Astrocyte (in vitro differentiated cells and primary cell): Measurements from ENCODE around the gene EPS8. TPM values are rescaled to one million over a fixed set of nuclear protein-coding genes. Genes with fewer than 3 reads are reported as not detected.

Experiments used
- DNase-seq: peaks from one replicate; pipeline ENCODE4 v3.0.0-alpha.2; 2010; ENCODE audit warnings: low read depth
- FAIRE-seq: peaks from 2 replicates; lab custom pipeline; 2011; peaks lifted over from hg19 to GRCh38; lab: Jason Lieb, UNC
- H2AFZ ChIP-seq: 2 replicates; pipeline ENCODE4 v1.6.0; 2012; ENCODE audit warnings: low read depth, low read length, inconsistent platforms
- H3K27ac ChIP-seq: 2 replicates; pipeline ENCODE4 v1.5.1; 2011; ENCODE audit warnings: low read depth, low read length, inconsistent platforms
- H3K27me3 ChIP-seq: 2 replicates; pipeline ENCODE4 v1.6.0; 2011; ENCODE audit warnings: low read length, inconsistent platforms; ENCODE audit not compliant: insufficient read depth
- H3K36me3 ChIP-seq: 2 replicates; pipeline ENCODE4 v1.5.1; 2011; ENCODE audit warnings: low read length, inconsistent platforms; ENCODE audit not compliant: insufficient read depth
- H3K4me1 ChIP-seq: 2 replicates; pipeline ENCODE4 v1.5.1; 2011; ENCODE audit warnings: low read length, inconsistent platforms; ENCODE audit not compliant: insufficient read depth
- H3K4me2 ChIP-seq: 2 replicates; pipeline ENCODE4 v1.6.0; 2012; ENCODE audit warnings: low read length, inconsistent platforms
- H3K4me3 ChIP-seq: 2 replicates; pipeline ENCODE4 v1.5.1; 2011; ENCODE audit warnings: low read depth, mild to moderate bottlenecking, low read length, inconsistent platforms; ENCODE audit not compliant: insufficient read depth
- H3K79me2 ChIP-seq: 2 replicates; pipeline ENCODE4 v1.6.0; 2012; ENCODE audit warnings: mild to moderate bottlenecking, low read length, inconsistent platforms; ENCODE audit not compliant: insufficient read depth
- H3K9ac ChIP-seq: 2 replicates; pipeline ENCODE4 v1.6.0; 2012; ENCODE audit warnings: mild to moderate bottlenecking, low read length, inconsistent platforms
- H3K9me3 ChIP-seq: 2 replicates; pipeline ENCODE4 v1.5.1; 2012; ENCODE audit warnings: low read depth, mild to moderate bottlenecking, low read length, inconsistent platforms; ENCODE audit not compliant: insufficient read depth
- H4K20me1 ChIP-seq: 2 replicates; pipeline ENCODE4 v1.6.0; 2012; ENCODE audit warnings: low read length, inconsistent platforms; ENCODE audit not compliant: insufficient read depth
- H3K27ac Mint-ChIP-seq: one replicate; pipeline ENCODE4 v1.8.0; 2021; ENCODE audit warnings: mild to moderate bottlenecking, mixed read lengths; ENCODE audit not compliant: unreplicated experiment
- H3K27me3 Mint-ChIP-seq: one replicate; pipeline ENCODE4 v1.8.0; 2021; ENCODE audit warnings: low read depth, mixed read lengths; ENCODE audit not compliant: unreplicated experiment
- H3K36me3 Mint-ChIP-seq: one replicate; pipeline ENCODE4 v1.8.0; 2021; ENCODE audit warnings: low read depth, mixed read lengths; ENCODE audit not compliant: unreplicated experiment
- H3K4me1 Mint-ChIP-seq: one replicate; pipeline ENCODE4 v1.8.0; 2021; ENCODE audit warnings: low read depth, mixed read lengths; ENCODE audit not compliant: unreplicated experiment
- H3K4me3 Mint-ChIP-seq: one replicate; pipeline ENCODE4 v1.8.0; 2021; ENCODE audit warnings: mild to moderate bottlenecking, moderate library complexity, mixed read lengths; ENCODE audit not compliant: unreplicated experiment
- H3K9me3 Mint-ChIP-seq: one replicate; pipeline ENCODE4 v1.8.0; 2021; ENCODE audit warnings: mild to moderate bottlenecking, mixed read lengths; ENCODE audit not compliant: unreplicated experiment
- CTCF ChIP-seq: IDR thresholded peaks from 2 replicates; pipeline ENCODE4 v1.5.1; 2011; ENCODE audit warnings: low read depth, mild to moderate bottlenecking, inconsistent platforms, low read length, moderate library complexity; ENCODE audit not compliant: insufficient read depth
- EZH2 ChIP-seq: IDR thresholded peaks from 2 replicates; pipeline ENCODE4 v1.6.1; 2012; ENCODE audit warnings: mild to moderate bottlenecking, low read length, inconsistent platforms; ENCODE audit not compliant: insufficient read depth
- total RNA-seq: library from RNA; stranded (reverse); gene quantifications from 2 replicates; pipeline ENCODE4 v1.2.1, GENCODE V29; 2021

Gene EPS8
- total RNA-seq, 1 donor from 2014 or later, result 31.8 TPM

GRCh38 chr12:15732341-15733061 is 56.7 kb downstream of the EPS8 start:
- Mint-ChIP-seq H3K27ac (no peak overlapping the region), H3K9me3 (no peaks in the 10 kb centered on the region), H3K36me3 (peaks cover 3% of the 10 kb centered on the region), H3K4me1 (peaks cover 16% of the 10 kb centered on the region), H3K27me3 (no peaks in the 10 kb centered on the region), H3K4me3 (no peak overlapping the region)
- H3K27ac ChIP-seq, result peak overlapping the region; percentile 25
- no peak overlapping the region for H3K4me3 ChIP-seq
- no peak for TF ChIP-seq CTCF
- no peak for TF ChIP-seq EZH2
- H2AFZ ChIP-seq, result no peak overlapping the region
- DNase-seq, result peak; percentile 77
- H4K20me1 ChIP-seq, result no peaks in the 10 kb centered on the region
- H3K36me3 ChIP-seq, result no peaks in the 10 kb centered on the region
- no peak overlapping the region for H3K9ac ChIP-seq
- no peaks in the 10 kb centered on the region for H3K27me3 ChIP-seq
- peak; percentile 45 for FAIRE-seq
- H3K4me1 ChIP-seq, result peaks cover 17% of the 10 kb centered on the region
- H3K9me3 ChIP-seq, result no peaks in the 10 kb centered on the region
- H3K79me2 ChIP-seq, result peaks cover 84% of the 10 kb centered on the region
- peak overlapping the region; percentile 11 for H3K4me2 ChIP-seq

- Histone ChIP-seq H3K27ac (no peak overlapping the region), H3K27me3 (no peaks in the 10 kb centered on the region), H3K9me3 (no peaks in the 10 kb centered on the region), H3K79me2 (peaks cover 83% of the 10 kb centered on the region), H3K36me3 (no peaks in the 10 kb centered on the region), H3K4me3 (no peak overlapping the region), H3K4me2 (no peak overlapping the region), H3K4me1 (peaks cover 17% of the 10 kb centered on the region), H2AFZ (no peak overlapping the region), H3K9ac (no peak overlapping the region), H4K20me1 (no peaks in the 10 kb centered on the region)
- no peaks in the 10 kb centered on the region for H3K9me3 Mint-ChIP-seq
- TF ChIP-seq CTCF (no peak), EZH2 (no peak)
- peak; percentile 86 for FAIRE-seq
- H3K36me3 Mint-ChIP-seq, result peaks cover 3% of the 10 kb centered on the region
- H3K4me1 Mint-ChIP-seq, result peaks cover 16% of the 10 kb centered on the region
- H3K27me3 Mint-ChIP-seq, result no peaks in the 10 kb centered on the region
- H3K27ac Mint-ChIP-seq, result peak overlapping the region; percentile 22
- no peak overlapping the region for H3K4me3 Mint-ChIP-seq
- DNase-seq, result no peak
Observed at GRCh38 chr12:15731940-15732339, 57.2 kb downstream of the EPS8 start.

GRCh38 chr12:15729097-15729496 is 60.1 kb downstream of the EPS8 start:
- TF ChIP-seq EZH2 (no peak), CTCF (no peak)
- Histone ChIP-seq H3K4me3 (no peak overlapping the region), H3K9me3 (no peaks in the 10 kb centered on the region), H3K27ac (peak overlapping the region; percentile 82), H3K79me2 (peaks cover 84% of the 10 kb centered on the region), H3K4me2 (no peak overlapping the region), H3K4me1 (peaks cover 23% of the 10 kb centered on the region), H2AFZ (no peak overlapping the region), H3K36me3 (no peaks in the 10 kb centered on the region), H3K9ac (no peak overlapping the region), H4K20me1 (no peaks in the 10 kb centered on the region), H3K27me3 (no peaks in the 10 kb centered on the region)
- H3K4me1 Mint-ChIP-seq, result peaks cover 25% of the 10 kb centered on the region
- H3K4me3 Mint-ChIP-seq, result peak overlapping the region; percentile 25
- FAIRE-seq (no peak), DNase-seq (no peak)
- no peaks in the 10 kb centered on the region for H3K9me3 Mint-ChIP-seq
- H3K27ac Mint-ChIP-seq, result no peak overlapping the region
- no peaks in the 10 kb centered on the region for H3K27me3 Mint-ChIP-seq
- peaks cover 1% of the 10 kb centered on the region for H3K36me3 Mint-ChIP-seq
